ENCODE data around the gene MLYCD. TPM values are rescaled to one million over a fixed set of nuclear protein-coding genes. Genes with fewer than 3 reads are reported as not detected.

The MLYCD gene
- total RNA-seq, 6 experiments from 2014 or later = 6.6 to 15.6 (median 11.3) TPM

GRCh38 chr16:83914091-83914710, 15.3 kb downstream of the MLYCD start:
- Histone ChIP-seq H3K4me1 (no peaks in the 10 kb centered on the region), H3K4me3 (no peak overlapping the region), H3K27ac (no peak overlapping the region), H3K36me3 (peaks cover 0 to 73% (median 42%) of the 10 kb centered on the region in 4 donors), H3K27me3 (no peaks in the 10 kb centered on the region), H3K9me3 (no peaks in the 10 kb centered on the region)
- 90% methylated on average over 13 of the region's 21 CpGs for WGBS (ENCODE audit: insufficient coverage, low coverage, low lambda C conversion rate, missing lambda C conversion rate)
- ATAC-seq (no peak), DNase-seq (no peak)
- intact Hi-C loops (cut with DNase I) = no loop called here
- TF ChIP-seq POLR2A (IDR thresholded peaks at IDR 0.05) = no peak
- no peak for TF ChIP-seq CTCF (IDR thresholded peaks at IDR 0.05)

- Histone ChIP-seq H3K27ac (no peak overlapping the region), H3K9me3 (no peaks in the 10 kb centered on the region), H3K4me3 (no peak overlapping the region), H3K27me3 (no peaks in the 10 kb centered on the region), H3K4me1 (no peaks in the 10 kb centered on the region), H3K36me3 (peaks cover 0 to 68% (median 40%) of the 10 kb centered on the region in 4 donors)
- ATAC-seq (no peak), DNase-seq (peak in 1 of 3 donors; percentile 51)
- no peak for TF ChIP-seq CTCF (IDR thresholded peaks at IDR 0.05)
- no peak for TF ChIP-seq POLR2A (IDR thresholded peaks at IDR 0.05)
- intact Hi-C loops (cut with DNase I) = loop anchor here in 1 of 2 donors (5.0 kb wide), 1 partner anchor 147 kb away; no protein-coding TSS in a partner anchor
- WGBS (ENCODE audit: insufficient coverage, low coverage, low lambda C conversion rate, missing lambda C conversion rate) = 94% methylated on average over 5 of the region's 22 CpGs
Observed at GRCh38 chr16:83915081-83915480, 16.2 kb downstream of the MLYCD start.

- ATAC-seq (no peak), DNase-seq (peak in 1 of 3 donors; percentile 27)
- H3K27me3 ChIP-seq = no peaks in the 10 kb centered on the region
- peaks cover 0 to 69% (median 38%) of the 10 kb centered on the region in 4 donors for H3K36me3 ChIP-seq
- intact Hi-C loops (cut with DNase I) = loop anchor here in 1 of 2 donors (5.0 kb wide), 1 partner anchor 147 kb away; no protein-coding TSS in a partner anchor
- no peak overlapping the region for H3K27ac ChIP-seq
- 78% methylated on average over 6 of the region's 14 CpGs for WGBS (ENCODE audit: insufficient coverage, low coverage, low lambda C conversion rate, missing lambda C conversion rate)
- no peak overlapping the region for H3K4me3 ChIP-seq
- H3K9me3 ChIP-seq = no peaks in the 10 kb centered on the region
- H3K4me1 ChIP-seq = no peaks in the 10 kb centered on the region
- no peak for TF ChIP-seq CTCF (IDR thresholded peaks at IDR 0.05)
Observed at GRCh38 chr16:83915491-83915890, 16.6 kb downstream of the MLYCD start.

GRCh38 chr16:83917152-83918120, 18.5 kb downstream of the MLYCD start:
- intact Hi-C loops (cut with DNase I) = loop anchor here in 1 of 2 donors (5.0 kb wide), 1 partner anchor 145 kb away; no protein-coding TSS in a partner anchor
- TF ChIP-seq CTCF (IDR thresholded peaks at IDR 0.05) = no peak
- no peak for TF ChIP-seq POLR2A (IDR thresholded peaks at IDR 0.05)
- DNase-seq (peak in 1 of 3 donors; percentile 55), ATAC-seq (peak in 1 of 4 donors; percentile 30)
- Histone ChIP-seq H3K36me3 (peaks cover 0 to 50% (median 28%) of the 10 kb centered on the region in 4 donors), H3K27me3 (no peaks in the 10 kb centered on the region), H3K4me1 (no peaks in the 10 kb centered on the region), H3K27ac (no peak overlapping the region), H3K9me3 (no peaks in the 10 kb centered on the region), H3K4me3 (no peak overlapping the region)
- WGBS (ENCODE audit: insufficient coverage, low coverage, low lambda C conversion rate, missing lambda C conversion rate) = 74% methylated on average over 13 of the region's 51 CpGs

Data from right lobe of liver (tissue), 6 donors.